Measurements from ENCODE around the gene SLC35B1.

The SLC35B1 gene, protein sequence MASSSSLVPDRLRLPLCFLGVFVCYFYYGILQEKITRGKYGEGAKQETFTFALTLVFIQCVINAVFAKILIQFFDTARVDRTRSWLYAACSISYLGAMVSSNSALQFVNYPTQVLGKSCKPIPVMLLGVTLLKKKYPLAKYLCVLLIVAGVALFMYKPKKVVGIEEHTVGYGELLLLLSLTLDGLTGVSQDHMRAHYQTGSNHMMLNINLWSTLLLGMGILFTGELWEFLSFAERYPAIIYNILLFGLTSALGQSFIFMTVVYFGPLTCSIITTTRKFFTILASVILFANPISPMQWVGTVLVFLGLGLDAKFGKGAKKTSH

DNA sequence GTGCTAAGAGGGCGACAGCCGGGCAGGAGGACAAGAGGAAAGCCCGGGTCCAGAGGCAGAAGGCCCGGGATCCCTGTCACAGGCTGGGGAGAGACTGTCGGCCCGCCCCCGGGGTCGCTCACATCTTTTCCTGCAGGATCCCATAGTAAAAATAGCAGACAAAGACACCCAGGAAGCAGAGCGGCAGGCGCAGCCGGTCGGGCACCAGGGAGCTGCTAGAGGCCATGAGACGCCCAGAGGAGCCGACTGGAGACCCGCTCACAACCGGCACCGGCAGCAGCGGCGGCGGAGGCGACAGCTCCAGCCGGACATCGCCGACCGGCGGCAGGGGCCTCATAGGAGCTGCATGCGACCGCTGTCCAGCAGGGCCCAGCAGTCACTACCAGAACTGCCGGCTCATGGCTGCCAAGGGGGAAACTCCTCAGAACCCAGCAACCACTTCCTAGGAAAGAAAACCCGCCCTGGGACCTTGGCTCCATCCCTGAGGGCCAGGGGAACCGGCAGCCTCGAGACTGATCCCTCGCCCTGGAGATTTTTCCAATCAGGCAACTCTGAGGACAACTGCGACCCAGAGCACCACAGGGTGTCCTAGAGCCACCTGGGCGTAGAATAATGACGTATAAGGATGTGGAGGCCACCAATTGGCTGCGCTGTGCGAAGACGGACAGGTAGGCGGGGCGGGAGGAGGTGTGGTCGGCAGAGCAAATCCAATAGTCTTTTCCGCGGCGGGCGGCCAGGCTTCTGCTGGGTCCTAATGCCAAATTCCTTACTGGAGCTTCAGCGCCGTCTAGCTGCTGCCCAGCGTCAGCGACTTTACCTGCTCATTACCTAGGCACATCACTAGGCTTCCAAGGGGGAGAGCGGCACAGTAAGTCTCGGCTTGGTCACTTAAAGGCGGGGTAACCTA, at the start of gene SLC35B1:
TSS of gene SLC35B1 (minus strand) at position 357 of the 907 bp plus-strand sequence. CDS start at position 226, 131 bp downstream.
- TF ChIP-seq, protein P1, sequence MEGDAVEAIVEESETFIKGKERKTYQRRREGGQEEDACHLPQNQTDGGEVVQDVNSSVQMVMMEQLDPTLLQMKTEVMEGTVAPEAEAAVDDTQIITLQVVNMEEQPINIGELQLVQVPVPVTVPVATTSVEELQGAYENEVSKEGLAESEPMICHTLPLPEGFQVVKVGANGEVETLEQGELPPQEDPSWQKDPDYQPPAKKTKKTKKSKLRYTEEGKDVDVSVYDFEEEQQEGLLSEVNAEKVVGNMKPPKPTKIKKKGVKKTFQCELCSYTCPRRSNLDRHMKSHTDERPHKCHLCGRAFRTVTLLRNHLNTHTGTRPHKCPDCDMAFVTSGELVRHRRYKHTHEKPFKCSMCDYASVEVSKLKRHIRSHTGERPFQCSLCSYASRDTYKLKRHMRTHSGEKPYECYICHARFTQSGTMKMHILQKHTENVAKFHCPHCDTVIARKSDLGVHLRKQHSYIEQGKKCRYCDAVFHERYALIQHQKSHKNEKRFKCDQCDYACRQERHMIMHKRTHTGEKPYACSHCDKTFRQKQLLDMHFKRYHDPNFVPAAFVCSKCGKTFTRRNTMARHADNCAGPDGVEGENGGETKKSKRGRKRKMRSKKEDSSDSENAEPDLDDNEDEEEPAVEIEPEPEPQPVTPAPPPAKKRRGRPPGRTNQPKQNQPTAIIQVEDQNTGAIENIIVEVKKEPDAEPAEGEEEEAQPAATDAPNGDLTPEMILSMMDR (conservative IDR thresholded peaks at IDR 0.05) = peak; percentile 96

DNA sequence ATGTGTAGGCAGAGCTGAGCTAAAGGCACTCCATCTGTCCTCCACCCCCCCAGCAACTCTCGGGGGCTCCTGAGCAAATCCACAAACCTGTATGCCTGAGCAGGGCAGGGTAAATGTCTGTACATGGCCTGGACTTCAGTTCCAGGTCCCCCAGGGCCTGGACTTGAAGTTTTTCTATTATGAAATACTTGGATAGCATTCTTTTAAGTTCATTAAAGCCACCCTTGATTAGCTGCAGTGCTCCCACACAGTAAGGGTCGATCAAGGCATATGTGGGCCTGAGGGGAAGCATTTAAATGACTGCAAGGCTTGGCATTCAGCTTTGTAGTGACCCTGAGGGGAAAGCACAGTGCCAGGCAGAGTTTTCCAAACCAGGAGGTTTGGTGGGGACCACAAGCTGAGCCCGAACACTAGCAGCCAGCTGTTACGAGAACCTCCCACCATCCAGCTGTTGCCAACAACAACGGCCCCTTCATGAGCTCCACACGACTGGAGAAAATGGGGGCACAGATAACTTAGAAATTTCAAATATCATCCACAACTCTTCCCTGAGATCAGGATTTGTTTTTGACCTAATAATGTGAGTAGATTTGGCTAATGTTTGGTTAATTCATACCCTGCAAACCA, 49.5 kb upstream of the SLC35B1 start:
- no peak overlapping the region for H3K27ac ChIP-seq

More for the DNA sequence above, at the start of gene SLC35B1:
- H3K27ac ChIP-seq = peak within 1 kb of the TSS; percentile 98

DNA sequence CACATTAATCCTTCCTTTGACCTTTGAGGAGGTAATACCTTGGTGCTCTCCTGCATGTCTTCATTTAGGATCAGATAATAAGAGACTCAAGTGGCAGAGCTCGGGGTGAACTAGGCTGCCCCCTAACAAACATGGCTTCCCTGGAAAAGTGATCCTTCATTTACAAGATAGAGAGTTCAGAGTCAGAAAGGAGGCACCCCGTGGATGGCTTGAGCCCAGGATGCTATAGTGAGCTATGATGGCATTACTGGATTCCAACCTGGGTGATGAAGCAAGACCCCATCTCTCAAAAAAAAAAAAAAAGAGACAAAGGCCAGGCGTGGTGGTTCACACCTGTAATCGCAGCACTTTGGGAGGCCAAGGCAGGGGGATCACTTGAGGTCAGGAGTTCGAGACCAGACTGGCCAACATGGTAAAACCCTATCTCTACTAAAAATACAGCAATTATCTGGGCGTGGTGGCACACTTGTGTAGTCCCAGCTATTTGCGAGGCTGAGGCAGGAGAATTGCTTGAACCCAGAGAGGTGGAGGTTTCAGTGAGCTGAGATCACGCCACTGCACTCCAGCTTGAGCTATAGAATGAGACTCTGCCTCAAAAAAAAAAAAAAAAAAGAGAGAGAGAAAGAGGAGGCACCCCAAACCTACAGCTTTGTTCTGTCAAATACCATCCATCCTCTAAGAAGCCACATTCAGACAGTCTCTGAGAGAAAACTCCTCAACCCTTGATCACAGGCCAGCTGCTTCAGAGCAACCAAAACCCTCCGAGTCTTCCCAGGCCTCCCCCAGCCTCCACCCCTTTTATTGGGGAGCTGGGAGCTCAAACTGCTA, 48.8 kb upstream of the SLC35B1 start:
- TF ChIP-seq, protein P1 (conservative IDR thresholded peaks at IDR 0.05) = no peak

More for the DNA sequence above, 49.5 kb upstream of the SLC35B1 start:
- TF ChIP-seq, protein P1 (conservative IDR thresholded peaks at IDR 0.05) = no peak

DNA sequence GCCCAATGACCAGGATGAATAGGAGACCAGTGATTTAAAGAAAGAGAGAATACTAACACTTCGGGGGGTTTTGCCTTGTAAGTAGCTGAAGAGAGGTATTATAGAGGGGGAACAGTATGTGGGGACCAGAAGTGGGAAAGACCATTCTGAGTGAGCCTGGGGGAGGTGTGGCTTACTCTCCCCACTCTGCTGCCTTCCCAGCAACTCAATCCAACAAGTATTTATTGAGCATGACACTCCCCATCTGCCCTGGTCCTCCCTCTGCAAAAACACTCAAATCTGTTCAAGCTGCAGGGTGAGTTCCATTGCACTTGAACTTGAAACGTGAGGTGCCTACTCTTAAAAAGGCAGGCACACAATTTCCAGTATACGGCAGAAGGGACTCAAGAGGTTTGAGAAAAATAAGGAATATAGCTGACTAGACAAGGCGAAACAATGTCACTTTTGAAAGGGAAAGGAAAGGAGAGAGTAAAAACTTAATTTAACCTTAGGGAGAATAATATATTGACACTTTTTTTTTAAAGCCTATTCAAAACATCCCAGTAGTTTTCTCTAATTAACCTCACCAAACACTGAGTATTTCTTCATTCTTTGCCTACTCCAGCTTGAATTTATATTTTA, 48.0 kb upstream of the SLC35B1 start:
- no peak overlapping the region for H3K27ac ChIP-seq
- TF ChIP-seq, protein P1 (conservative IDR thresholded peaks at IDR 0.05) = no peak

More for the DNA sequence above, 48.8 kb upstream of the SLC35B1 start:
- no peak overlapping the region for H3K27ac ChIP-seq

DNA sequence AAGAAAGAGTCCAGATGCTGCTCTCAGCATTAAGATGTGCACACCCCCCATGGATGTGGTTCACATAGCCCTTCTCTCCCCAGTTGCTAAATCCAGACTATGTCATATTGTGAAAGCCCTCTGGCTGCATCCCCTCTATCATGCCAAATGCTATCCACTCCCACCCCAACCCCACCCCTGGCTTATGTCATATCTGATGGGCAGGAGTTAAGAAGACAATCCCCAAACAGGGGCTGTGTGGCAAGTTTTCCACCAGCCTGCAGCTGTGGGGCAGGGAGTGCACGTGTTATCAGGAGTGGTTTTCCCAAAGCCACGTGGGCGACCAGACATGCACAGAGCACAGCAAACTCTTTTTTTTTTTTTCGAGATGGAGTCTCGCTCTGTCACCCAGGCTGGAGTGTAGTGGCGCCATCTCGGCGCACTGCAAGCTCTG, 46.2 kb upstream of the SLC35B1 start:
- TF ChIP-seq, protein P1 (conservative IDR thresholded peaks at IDR 0.05) = no peak
- no peak overlapping the region for H3K27ac ChIP-seq

DNA sequence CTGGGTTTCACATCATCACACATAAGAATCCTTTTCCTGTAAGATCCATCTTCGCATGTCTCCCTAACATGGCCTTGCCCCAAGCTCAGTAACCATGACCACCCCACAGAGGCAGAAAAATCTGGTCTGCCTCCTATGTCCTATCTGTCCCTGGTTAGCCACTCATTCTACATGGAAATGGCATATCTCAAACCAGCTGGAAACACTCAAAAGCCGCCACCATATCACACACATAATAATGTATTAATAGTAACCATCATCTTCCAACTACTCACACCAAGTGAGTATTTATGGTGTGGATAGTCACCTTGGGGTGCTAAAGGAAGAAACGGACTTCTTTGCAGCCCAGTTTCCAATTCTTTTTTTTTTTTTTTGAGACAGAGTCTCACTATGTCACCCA, 44.7 kb upstream of the SLC35B1 start:
- H3K27ac ChIP-seq = no peak overlapping the region
- TF ChIP-seq, protein P1 (conservative IDR thresholded peaks at IDR 0.05) = no peak

Measured in VCaP (cell line).